Measurements from ENCODE around the gene PLEKHH3.

Gene PLEKHH3

GRCh38 chr17:42679492-42680330, 2.9 kb upstream of the PLEKHH3 start:
- Mint-ChIP-seq H3K27me3 (peaks cover 40% of the 10 kb centered on the region), H3K4me3 (peak overlapping the region; percentile 63), H3K36me3 (ENCODE audit: low read depth) (no peaks in the 10 kb centered on the region), H3K4me1 (ENCODE audit: low read depth) (peaks cover 65% of the 10 kb centered on the region), H3K9me3 (no peaks in the 10 kb centered on the region), H3K27ac (peak overlapping the region; percentile 40)

GRCh38 chr17:42678951-42679491, 2.2 kb upstream of the PLEKHH3 start:
- Mint-ChIP-seq H3K27me3 (peaks cover 42% of the 10 kb centered on the region), H3K4me3 (peak overlapping the region; percentile 82), H3K9me3 (no peaks in the 10 kb centered on the region), H3K36me3 (ENCODE audit: low read depth) (no peaks in the 10 kb centered on the region), H3K4me1 (ENCODE audit: low read depth) (peaks cover 71% of the 10 kb centered on the region), H3K27ac (peak overlapping the region; percentile 50)

DNA sequence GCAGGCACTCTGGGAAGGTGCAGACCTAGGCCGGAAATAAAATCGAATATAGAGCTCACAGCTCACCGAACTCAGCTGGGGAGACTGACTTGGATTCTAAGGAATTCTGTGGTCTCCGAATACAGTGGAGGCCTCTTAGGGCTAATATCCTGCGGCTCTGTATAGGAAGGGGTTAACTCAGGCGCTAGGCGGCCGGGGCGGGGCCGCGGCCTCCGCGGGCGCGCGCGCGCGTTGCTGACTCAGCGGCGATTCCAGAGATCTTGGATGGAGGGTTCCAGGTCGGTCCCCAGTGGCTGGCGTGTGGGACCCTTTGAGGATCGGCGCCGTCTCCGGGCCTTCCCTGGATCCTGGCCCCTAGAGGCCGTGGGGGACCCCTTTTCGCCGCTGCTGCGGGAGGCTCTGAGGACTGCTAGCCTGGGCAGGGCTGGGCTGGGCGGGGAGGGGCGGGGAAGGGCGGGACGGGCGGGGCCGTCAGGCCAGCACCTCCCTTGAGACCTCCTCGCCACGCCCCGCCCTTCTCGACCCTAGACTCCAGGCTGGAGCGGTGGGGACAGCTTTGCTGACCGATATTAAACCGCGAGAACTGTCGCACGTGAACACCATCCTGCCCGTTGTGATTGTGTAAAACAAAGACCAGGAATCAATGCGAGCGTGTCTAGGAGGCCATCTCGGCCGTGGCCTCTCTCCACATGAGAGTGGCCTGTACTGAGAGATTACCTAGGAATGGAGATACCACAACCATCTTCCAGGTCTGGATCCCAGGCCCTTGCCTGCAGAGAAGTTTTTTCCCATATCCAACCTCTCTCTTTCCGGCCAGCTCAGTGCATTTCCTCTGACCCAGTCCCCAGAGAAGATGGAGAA, 1.4 kb upstream of the PLEKHH3 start:
- Mint-ChIP-seq H3K36me3 (ENCODE audit: low read depth) (no peaks in the 10 kb centered on the region), H3K4me1 (ENCODE audit: low read depth) (peaks cover 67% of the 10 kb centered on the region), H3K4me3 (peak overlapping the region; percentile 82), H3K27ac (peak overlapping the region; percentile 50), H3K27me3 (peaks cover 37% of the 10 kb centered on the region), H3K9me3 (no peaks in the 10 kb centered on the region)

DNA sequence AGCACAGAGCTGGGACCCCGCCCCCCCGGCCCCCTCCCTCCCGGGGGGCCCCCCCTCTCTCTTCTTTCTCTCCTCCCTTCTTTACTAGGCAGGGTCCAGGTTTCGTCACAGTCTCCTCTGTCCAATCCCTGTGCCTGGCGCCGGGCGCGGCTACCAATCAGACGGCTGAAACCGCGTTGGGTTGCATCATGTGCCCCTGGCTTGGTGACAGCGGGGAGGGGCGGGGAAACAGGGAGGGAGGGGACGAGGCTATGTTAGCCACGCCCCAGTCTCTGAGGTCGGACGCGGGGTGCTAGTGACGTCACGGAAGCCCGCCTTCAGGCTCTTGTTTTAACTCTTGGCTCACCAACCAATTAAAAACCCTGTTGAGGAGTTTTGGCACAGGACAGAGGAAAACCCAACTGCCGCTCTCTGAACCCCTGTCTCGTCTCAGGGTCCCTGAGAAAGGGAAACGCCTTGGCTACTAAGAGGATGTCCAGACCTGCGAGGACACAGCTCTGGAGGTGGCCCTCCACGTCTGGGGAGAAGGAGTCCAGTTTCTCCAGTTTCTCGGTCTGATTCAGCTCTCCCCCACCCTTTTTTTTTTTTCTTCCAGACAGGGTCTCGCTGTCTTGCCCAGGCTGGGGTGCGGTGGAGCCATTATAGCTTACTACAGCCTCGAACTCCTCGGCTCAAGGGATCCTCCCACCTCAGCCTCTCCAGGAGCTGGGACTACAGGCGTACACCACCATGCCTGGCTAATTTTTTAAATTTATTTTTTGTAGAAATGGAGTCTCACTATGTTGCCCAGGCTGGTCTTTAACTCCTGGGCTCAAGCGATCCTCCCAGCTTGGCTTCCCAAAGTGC, 441 bp upstream of the PLEKHH3 start:
- Mint-ChIP-seq H3K27me3 (peaks cover 39% of the 10 kb centered on the region), H3K36me3 (ENCODE audit: low read depth) (no peaks in the 10 kb centered on the region), H3K4me3 (peak overlapping the region; percentile 82), H3K9me3 (no peaks in the 10 kb centered on the region), H3K4me1 (ENCODE audit: low read depth) (peaks cover 58% of the 10 kb centered on the region), H3K27ac (peak overlapping the region; percentile 63)

- peak overlapping the region; percentile 82 for H3K4me3 Mint-ChIP-seq
- peaks cover 38% of the 10 kb centered on the region for H3K27me3 Mint-ChIP-seq
- no peaks in the 10 kb centered on the region for H3K9me3 Mint-ChIP-seq
- H3K4me1 Mint-ChIP-seq (ENCODE audit: low read depth), result peaks cover 52% of the 10 kb centered on the region
- H3K27ac Mint-ChIP-seq, result no peak overlapping the region
- H3K36me3 Mint-ChIP-seq (ENCODE audit: low read depth), result no peaks in the 10 kb centered on the region
These were observed 800 bp downstream of the PLEKHH3 start for GRCh38 chr17:42675965-42676423.

- H3K36me3 Mint-ChIP-seq (ENCODE audit: low read depth), result no peaks in the 10 kb centered on the region
- H3K27ac Mint-ChIP-seq, result no peak overlapping the region
- H3K27me3 Mint-ChIP-seq, result peaks cover 39% of the 10 kb centered on the region
- H3K4me1 Mint-ChIP-seq (ENCODE audit: low read depth), result peaks cover 53% of the 10 kb centered on the region
- no peaks in the 10 kb centered on the region for H3K9me3 Mint-ChIP-seq
- H3K4me3 Mint-ChIP-seq, result no peak overlapping the region
These were observed 1.3 kb downstream of the PLEKHH3 start for GRCh38 chr17:42675348-42675964.

GRCh38 chr17:42674755-42675347, 1.9 kb downstream of the PLEKHH3 start:
- peaks cover 40% of the 10 kb centered on the region for H3K27me3 Mint-ChIP-seq
- peak overlapping the region; percentile 4 for H3K4me3 Mint-ChIP-seq
- no peaks in the 10 kb centered on the region for H3K9me3 Mint-ChIP-seq
- peaks cover 50% of the 10 kb centered on the region for H3K4me1 Mint-ChIP-seq (ENCODE audit: low read depth)
- H3K36me3 Mint-ChIP-seq (ENCODE audit: low read depth), result no peaks in the 10 kb centered on the region
- H3K27ac Mint-ChIP-seq, result no peak overlapping the region

- Mint-ChIP-seq H3K36me3 (ENCODE audit: low read depth) (peaks cover 2% of the 10 kb centered on the region), H3K4me3 (no peak overlapping the region), H3K27ac (no peak overlapping the region), H3K27me3 (peaks cover 44% of the 10 kb centered on the region), H3K4me1 (ENCODE audit: low read depth) (peaks cover 42% of the 10 kb centered on the region), H3K9me3 (no peaks in the 10 kb centered on the region)
These were observed 2.7 kb downstream of the PLEKHH3 start for GRCh38 chr17:42673885-42674754.

DNA sequence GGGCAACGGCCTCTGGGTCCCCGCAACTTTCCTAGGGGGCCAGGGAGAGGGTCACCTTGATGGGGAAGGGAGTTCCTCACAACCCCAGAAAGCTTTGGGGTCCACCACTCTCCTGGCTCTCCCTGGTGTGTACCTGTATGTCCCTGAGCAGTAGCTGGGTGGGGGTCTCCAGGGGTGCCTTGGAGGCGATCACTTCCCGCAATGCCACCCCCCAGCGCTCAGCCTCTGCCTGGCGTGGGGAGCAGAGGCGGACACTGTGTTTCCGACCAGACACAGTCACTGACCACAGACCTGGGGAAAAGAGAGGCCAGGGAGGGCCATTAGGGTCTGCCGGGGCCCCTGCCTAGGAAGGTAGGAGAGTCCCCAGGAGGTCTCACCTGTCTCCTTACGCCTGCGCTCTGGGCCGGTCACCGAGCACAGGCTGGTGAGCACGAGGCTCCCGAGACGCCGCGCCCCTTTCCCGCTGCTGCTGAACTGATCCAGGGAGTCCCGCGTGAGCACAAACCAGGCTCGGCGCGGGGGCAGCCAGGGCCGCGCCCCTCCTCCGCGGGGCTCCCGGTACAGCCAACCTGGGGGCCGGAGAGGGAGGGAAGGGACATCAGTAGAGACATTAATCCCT, 3.4 kb downstream of the PLEKHH3 start:
- no peaks in the 10 kb centered on the region for H3K9me3 Mint-ChIP-seq
- no peak overlapping the region for H3K4me3 Mint-ChIP-seq
- no peak overlapping the region for H3K27ac Mint-ChIP-seq
- peaks cover 36% of the 10 kb centered on the region for H3K4me1 Mint-ChIP-seq (ENCODE audit: low read depth)
- peaks cover 4% of the 10 kb centered on the region for H3K36me3 Mint-ChIP-seq (ENCODE audit: low read depth)
- H3K27me3 Mint-ChIP-seq, result peaks cover 49% of the 10 kb centered on the region

DNA sequence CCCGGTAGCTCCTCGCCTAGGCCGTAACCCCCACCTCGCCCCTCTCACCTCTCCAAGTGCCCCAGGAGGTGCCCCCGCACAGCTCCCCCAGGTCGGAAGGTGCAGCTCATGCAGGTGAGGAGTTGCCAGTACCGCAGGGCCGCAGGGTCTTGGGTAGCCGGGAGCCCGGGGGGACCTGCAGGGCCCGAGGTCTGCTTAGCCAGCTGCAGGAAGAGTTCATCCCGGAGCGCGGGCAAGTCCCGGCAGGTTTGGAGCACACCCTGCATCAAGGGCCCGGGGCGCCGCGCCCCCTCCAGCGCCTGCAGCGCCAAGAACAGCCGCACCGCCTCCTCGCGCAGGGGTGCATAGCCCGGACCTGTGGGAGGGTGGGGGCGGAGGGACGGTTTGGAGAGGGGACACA, 4.8 kb downstream of the PLEKHH3 start:
- H3K4me3 Mint-ChIP-seq, result peak overlapping the region; percentile 37
- peaks cover 49% of the 10 kb centered on the region for H3K27me3 Mint-ChIP-seq
- peaks cover 5% of the 10 kb centered on the region for H3K36me3 Mint-ChIP-seq (ENCODE audit: low read depth)
- H3K9me3 Mint-ChIP-seq, result no peaks in the 10 kb centered on the region
- no peak overlapping the region for H3K27ac Mint-ChIP-seq
- H3K4me1 Mint-ChIP-seq (ENCODE audit: low read depth), result peaks cover 25% of the 10 kb centered on the region

- H3K27ac Mint-ChIP-seq, result no peak overlapping the region
- H3K4me1 Mint-ChIP-seq (ENCODE audit: low read depth), result peaks cover 23% of the 10 kb centered on the region
- H3K4me3 Mint-ChIP-seq, result peak overlapping the region; percentile 73
- H3K36me3 Mint-ChIP-seq (ENCODE audit: low read depth), result peaks cover 13% of the 10 kb centered on the region
- H3K27me3 Mint-ChIP-seq, result peaks cover 49% of the 10 kb centered on the region
- H3K9me3 Mint-ChIP-seq, result no peaks in the 10 kb centered on the region
These were observed 5.8 kb downstream of the PLEKHH3 start for GRCh38 chr17:42670789-42671657.

Measured in stimulated activated naive CD8-positive, alpha-beta T cell treated with anti-CD3 and anti-CD28 coated beads, Interleukin-15, Interleukin-2, amounts not matched to agents 100 ng/mL and 50 ng/mL, for 24 hours (primary cell).